Kasumi-1 (cell line): ENCODE measurements around the gene TLCD1.

ENCODE experiments used
- DNase-seq, 2 experiments: peaks; one replicate each; lab custom pipeline; 2025; lab: John Stamatoyannopoulos, UW

The TLCD1 gene

DNA sequence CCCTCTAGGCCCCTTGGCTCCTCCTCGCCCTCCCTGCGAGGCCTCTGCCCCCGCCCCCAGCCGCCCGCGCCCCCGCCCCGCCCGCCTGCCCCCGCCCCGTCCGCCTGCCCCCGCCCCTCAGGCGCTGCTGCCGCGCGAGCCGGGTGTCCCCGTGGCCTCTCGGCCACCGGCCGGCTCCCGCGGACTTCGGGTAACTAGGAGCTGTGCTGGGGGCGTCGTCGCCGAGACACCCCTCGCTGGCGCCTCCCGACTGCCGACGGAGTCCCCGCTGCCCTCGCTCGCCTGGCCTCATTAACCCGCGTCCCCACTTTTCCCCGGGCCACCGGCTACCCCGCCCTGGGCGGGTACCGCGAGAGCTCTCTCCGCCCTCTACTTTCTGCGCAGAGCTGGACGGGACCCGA is at the start of gene TLCD1:
Gene TLCD1 (minus strand): TSS at position 8 of the 401 bp plus-strand sequence. CDS start 136 bp downstream, outside the sequence.
- peak; percentile 66 to 79 for DNase-seq

- no peak for DNase-seq
Measured at GRCh38 chr17:28774206-28774605, 48.2 kb upstream of the TLCD1 start.

DNA sequence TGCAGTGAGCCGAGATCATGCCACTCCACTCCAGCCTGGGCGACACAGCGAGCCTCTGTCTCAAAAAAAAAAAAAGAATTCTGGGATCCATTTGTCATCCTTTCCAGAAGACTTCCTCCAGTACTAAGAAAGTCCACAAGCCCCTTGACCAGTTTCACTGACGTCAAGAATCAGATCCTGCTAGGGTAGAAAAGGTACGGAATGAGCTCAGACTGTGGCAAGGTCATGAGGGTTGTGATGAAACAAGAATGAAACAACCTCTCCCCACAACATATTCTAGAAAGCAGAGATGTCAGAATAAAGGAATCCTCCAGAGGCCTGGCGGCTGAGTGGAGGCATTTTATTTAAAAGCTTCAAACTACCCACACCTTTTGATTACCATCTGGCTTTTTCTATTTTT is 47.7 kb upstream of the TLCD1 start:
- no peak for DNase-seq

- no peak for DNase-seq
Measured at GRCh38 chr17:28765038-28765437, 39.0 kb upstream of the TLCD1 start.

DNA sequence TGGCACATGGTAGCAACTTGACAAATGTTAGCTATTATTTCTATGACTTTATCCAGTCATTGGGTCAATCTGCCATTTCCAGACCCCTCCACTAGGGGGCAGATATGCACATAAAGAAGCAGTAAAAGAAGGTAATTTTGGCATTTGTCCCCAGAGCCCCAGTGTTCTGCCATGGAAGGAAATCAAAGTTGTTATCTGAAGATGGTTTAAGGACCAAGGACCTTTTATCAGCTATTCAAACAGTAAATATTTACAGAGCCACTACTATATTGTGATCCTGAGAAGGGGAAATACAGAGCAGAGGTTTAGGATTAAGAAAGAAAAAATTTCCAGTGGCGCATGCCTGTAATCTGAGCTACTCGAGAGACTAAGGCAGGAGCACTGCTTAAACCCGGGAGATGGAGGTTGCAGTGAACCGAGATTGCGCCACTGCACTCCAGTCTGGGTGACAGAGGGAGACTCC is 37.8 kb upstream of the TLCD1 start:
- DNase-seq = peak; percentile 69 to 82

DNA sequence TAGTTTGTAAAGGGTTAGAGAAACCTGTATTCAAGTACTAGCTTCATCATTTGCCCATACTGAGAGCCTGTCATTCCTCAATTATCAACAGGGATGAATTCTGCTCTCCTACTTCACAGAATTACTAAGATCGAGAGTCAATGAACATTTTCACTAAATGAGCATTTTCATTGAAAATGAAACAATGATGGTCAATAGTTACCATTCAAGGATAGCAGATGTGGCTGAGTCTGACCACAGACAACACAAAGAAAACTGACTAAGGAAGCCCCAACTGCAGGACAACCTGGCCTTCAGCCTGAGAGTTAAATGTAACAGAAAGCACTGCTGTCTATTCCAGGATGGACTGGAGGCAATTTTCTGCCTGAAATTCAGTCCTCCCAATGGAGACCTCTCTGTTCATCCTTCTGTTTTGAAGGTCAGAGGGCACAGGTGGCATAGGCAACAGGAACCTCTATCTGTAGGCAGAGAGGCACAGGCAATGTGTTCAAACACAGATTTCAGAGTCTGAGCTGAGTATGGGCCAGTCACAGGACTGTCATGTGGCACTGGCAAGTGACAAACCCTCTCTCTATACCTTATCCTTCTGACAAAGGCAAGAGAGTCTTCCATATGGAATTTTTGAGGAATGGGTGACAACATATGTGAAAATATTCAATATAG is 37.2 kb upstream of the TLCD1 start:
- DNase-seq = no peak

- peak; percentile 69 to 79 for DNase-seq
Measured at GRCh38 chr17:28760601-28761562, 34.8 kb upstream of the TLCD1 start.

DNA sequence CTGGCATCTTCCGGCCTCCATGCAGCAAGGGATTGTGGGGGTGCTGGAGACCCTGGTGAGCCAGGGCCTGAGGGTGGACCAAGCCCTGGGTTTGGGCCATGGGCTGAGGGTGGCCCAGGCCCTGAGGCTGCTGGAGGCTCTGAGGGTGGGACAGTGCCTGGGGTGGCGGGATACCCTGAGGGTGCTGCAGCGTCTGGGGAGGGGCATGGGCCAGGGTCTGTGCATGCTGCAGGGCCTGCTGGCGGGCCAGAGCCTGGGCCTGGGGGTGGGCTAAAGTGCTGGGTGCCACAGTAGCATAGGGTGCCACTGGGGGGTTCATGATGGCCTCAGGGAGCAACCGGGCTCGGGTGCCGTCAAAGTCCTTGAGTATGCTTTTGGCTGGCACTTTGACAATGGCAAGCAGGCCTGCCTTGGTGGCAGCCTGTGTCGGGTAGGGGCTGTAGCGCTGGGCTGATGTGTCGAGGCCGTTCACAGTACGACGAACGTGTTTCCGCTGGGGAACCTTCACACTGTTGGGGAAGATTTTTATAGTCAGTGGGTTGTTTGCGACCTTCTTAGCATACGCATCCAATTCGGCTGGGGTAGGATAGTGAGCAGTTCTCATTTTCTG is 33.3 kb upstream of the TLCD1 start:
- DNase-seq = no peak

DNA sequence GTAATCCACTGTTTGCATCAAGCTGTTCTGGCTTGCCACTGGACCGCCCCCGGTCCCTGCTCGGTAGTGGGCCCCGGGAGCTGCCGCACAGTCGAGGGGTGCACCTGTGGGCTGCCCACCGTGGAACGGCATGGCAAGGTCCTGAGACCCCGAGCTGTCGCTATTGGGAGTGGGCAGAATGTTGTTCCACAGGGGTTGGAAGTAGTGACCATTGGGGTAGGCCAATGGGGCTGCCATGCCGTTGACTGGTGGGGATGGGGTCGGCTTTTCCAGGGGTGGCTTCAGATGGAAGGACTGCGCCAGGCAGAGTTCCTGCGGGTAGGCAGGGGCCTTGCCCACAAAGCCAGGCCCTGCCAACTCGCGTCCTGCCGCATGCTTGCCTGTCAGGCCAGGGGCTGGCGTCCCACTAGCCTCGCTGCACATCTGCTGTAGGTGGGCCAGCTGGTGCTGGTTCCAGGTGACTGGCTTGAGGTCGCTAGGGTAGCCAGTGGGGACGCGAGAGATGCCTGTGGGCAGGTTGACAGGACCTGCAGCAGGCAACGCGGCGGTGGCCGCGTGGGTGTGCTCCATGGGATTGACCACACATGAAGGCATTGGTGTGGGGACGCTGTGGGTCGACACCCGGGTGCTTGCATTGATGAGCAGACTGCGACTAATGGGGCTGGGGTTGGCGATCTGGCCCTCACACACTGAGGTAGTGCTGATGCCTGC is 32.5 kb upstream of the TLCD1 start:
- no peak for DNase-seq

DNA sequence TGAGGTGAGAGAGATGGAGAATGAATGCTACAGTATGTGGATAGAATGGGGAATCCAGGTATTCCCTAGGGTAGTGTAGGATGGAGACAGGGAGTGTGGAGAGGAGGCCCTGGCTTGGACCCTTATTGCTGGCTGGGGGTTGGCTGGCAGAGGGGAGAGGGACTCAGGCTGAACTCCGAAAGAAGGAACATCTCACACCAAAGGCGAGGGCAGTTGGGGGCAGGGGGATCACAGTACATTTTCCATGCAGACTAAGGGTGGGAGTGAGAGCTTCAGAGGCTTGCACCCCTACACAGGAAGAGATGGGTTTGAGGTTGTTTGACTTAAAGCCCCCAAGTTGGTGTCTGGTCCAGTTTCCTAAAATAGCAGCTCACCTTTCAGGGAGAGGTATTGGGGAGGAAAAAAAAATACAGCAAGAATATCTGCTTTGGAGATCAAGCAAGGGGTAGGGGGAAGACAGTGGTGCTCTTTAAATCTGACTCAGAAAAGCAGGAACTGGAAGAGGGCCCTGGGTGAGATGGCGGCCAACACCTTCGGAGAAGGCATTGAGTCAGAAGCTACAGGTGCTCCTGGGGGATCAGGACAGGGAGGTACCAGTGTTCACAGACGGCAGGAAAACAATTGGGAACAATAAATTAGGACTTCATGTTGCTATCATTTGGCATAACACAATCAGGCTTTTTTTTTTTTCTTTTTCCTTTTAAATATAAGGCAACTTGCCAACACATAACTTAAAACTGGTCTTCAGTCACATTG is 30.2 kb upstream of the TLCD1 start:
- no peak for DNase-seq

DNA sequence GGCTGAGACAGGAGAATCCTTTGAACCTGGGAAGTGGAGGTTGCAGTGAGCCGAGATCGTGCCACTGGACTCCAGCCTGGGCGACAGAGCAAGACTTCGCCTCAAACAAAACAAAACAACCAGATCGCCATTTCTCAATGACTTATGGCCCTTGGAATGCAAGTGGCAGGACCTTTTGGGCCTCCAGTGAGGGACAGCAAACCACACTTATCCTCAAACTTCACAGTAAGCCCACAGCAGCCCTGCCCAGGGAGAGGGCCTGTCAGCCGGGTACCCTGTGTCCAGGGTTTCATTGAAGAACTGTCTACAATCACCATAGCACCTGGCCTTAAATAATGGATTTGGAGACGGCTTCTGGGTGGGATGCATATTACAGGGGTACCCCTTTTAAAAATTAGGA is 29.5 kb upstream of the TLCD1 start:
- DNase-seq = no peak

GRCh38 chr17:28751600-28752366 is 25.8 kb upstream of the TLCD1 start:
- DNase-seq = no peak

DNA sequence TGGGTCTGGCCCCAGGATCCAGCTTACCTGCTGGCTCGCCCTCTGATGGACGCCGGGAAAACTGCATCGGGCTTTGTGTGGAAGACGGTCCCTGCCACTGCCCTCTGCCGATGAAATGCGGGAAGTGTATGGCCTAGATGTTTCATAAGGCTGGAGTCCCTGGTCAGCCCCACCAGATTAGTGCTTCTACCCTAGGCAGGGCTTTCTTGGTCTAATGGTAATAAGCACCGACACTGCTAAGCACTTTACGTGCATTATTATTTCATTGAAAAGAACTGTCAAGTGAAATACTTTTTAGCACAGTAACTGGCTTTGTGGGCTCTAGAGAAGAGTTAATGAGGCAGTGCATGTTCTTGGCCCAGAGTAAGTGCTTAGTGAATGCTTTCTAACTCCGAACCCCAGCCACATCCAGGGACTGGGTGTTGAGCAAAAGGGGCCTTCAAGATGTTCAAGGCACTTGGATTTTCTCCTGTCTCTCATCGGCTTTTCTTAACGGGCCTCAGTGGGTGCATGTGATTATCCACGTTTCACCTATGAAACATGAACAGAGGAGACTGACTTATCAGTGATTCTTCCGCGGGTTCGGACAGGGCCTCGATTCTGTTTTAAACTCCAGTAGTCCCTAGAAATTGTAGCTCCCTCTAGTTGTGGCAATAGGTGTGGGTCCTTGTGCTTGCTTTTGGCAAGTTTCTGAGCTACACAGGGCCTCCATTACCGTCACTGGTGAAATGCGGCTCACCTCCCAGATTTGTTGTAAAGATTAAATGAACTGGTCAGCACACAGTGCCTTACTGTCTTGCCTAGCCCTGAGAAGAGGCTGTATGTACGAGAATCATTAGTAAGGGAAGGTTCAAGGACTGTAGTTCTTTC is 24.4 kb upstream of the TLCD1 start:
- DNase-seq = peak; percentile 89 to 90

DNA sequence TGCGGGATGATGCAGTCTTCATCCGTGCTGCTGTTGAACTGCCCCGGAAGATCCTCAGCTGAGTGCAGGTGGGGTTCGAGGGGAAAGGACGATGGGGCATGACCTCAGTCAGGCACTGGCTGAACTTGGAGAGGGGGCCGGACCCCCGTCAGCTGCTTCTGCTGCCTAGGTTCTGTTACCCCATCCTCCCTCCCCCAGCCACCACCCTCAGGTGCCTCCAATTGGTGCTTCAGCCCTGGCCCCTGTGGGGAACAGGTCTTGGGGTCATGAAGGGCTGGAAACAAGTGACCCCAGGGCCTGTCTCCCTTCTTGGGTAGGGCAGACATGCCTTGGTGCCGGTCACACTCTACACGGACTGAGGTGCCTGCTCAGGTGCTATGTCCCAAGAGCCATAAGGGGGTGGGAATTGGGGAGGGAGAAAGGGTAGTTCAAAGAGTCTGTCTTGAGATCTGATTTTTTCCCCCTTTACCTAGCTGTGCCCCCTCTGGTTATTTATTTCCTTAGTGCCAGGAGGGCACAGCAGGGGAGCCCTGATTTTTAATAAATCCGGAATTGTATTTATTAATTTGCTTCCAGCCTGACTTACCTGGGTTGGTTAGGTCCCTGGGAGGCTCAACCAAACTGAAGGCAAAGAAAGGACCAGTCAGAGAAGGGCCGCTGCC is 23.6 kb upstream of the TLCD1 start:
- no peak for DNase-seq

- no peak for DNase-seq
Measured at GRCh38 chr17:28748852-28749515, 23.0 kb upstream of the TLCD1 start.

- DNase-seq = no peak
Measured at GRCh38 chr17:28747801-28748750, 22.0 kb upstream of the TLCD1 start.

DNA sequence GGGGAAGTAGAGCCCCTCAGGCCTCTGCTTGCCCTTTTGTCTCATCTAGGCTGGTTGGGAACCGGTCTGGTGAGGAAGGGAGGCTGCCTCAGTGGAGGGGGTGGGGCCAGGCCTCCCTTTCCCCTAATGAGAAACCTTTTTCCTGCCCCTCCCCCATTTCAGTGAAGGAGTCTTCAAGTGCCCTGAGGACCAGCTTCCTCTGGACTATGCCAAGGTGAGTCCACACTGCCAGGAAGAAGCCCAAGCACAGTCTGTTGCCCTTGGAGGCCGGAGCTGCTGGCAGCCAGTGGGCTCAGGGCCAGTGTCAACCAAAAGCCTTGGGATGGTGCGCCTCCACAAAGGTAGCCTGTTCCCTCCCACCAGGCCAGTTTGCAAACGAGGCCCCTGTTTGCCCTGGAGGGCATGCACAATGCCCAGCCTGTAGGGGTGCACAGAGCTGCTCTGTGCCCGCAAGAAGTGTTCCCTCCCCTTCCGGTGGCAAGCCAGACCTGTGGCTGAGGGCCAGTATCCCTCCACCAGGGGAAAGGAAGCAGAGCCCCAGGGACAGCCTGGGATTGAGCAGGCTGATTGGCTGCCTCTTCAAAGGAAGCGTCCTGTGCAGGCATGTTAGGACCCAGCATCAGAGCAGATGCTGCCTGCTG is 21.1 kb upstream of the TLCD1 start:
- no peak for DNase-seq
